Activated naive CD4-positive, alpha-beta T cell treated with anti-CD3 and anti-CD28 coated beads, Interleukin-2, amount 50 U/mL, for 72 hours (primary cell): Measurements from ENCODE around the gene SRP54. TPM values are rescaled to one million over a fixed set of nuclear protein-coding genes. Genes with fewer than 3 reads are reported as not detected.

Experiments used
- ATAC-seq, 2 donors: fragments of 150-1000 bp; cut with Tn5 transposase; 2 replicates each; pipeline ENCODE4 v1.10.0; 2021; ENCODE audit warnings: mild to moderate bottlenecking in 2 of 2, moderate library complexity in 2 of 2
- DNase-seq, 2 donors: peaks; one replicate each; pipeline ENCODE4 v3.0.0; 2021 to 2022; ENCODE audit warnings: low spot score in 2 of 2
- H3K27ac Mint-ChIP-seq, 2 donors: one replicate each; pipeline ENCODE4 v1.8.0; 2022; ENCODE audit warnings: mild to moderate bottlenecking in 2 of 2, mixed read lengths in 2 of 2
- H3K36me3 Mint-ChIP-seq, 2 donors: one replicate each; pipeline ENCODE4 v1.8.0; 2022; ENCODE audit warnings: mixed read lengths in 2 of 2
- H3K9me3 Mint-ChIP-seq, 2 donors: one replicate each; pipeline ENCODE4 v1.8.0; 2022; ENCODE audit warnings: mixed read lengths in 2 of 2
- total RNA-seq, 2 donors: library from RNA; stranded (reverse); gene quantifications; one replicate each; pipeline ENCODE4 v1.2.3, GENCODE V29; 2022

SRP54 gene
- total RNA-seq, 2 donors from 2014 or later: 96.4 to 117 TPM

DNA sequence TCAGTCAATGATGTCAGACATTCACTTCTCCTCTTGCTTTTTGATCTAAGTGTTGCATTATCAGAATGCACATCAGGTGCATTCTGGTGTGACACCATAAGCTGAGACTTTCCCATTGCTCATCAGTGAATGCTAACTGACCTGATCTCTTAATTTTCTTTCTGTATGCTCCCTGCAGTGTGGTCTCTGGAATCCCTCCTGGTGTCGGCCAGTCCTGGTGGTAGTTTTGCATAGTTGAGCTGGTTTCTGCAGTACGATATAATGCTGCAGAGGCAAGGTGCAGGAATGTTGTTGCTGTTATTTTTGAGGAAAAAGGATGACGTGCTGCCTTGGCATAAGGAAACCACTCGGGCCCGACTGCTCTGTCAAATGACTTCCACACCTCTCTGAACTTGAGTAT is 11.0 kb upstream of the SRP54 start:
- no peak for ATAC-seq
- Mint-ChIP-seq H3K9me3 (no peaks in the 10 kb centered on the region), H3K27ac (no peak overlapping the region), H3K36me3 (peaks cover 0 to 22% of the 10 kb centered on the region in 2 donors)
- no peak for DNase-seq

DNA sequence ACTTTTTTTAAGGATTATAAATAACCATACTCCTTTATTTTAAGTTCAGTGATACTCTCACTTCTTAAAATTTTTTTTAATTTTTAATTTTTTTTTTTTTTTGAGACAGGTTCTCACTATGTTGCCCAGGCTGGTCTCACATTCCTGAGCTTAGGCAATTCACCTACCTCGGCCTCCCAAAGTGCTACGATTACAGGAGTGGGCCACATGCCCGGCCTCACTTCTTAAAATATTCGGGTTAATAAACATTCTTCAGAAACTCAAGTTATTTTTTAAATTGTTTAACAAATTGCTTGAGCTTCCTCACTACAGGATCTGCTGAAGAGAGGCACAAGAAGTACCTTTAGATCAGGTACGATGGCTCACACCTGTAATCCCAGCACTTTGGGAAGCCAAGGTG is 4.3 kb upstream of the SRP54 start:
- no peaks in the 10 kb centered on the region for H3K36me3 Mint-ChIP-seq
- DNase-seq: no peak
- ATAC-seq: no peak
- H3K9me3 Mint-ChIP-seq: no peaks in the 10 kb centered on the region
- no peak overlapping the region for H3K27ac Mint-ChIP-seq

DNA sequence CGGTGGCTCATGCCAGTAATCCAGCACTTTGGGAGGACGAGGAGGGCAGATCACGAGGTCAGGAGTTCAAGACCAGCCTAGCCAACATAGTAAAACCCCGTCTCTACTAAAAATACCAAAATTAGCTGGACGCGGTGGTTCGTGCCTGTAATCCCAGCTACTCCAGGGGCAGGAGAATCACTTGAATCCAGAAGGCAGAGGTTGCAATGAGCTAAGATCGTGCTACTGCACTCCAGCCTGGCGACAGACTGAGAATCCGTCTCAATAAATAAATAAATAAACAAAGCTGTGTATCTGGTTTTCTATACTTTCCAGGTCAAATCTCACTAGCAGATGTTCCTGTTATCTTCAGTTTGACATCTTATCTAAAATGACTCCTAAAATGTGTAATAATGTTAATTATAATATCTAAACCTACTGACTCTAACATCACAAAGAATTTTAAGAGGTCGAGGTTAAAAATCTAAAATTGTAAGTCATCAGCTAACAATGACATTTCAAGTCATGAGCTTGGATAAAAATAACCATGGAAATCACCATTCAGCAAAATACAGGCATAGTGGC is 2.4 kb upstream of the SRP54 start:
- Mint-ChIP-seq H3K36me3 (peaks cover 3 to 14% of the 10 kb centered on the region in 2 donors), H3K9me3 (no peaks in the 10 kb centered on the region), H3K27ac (no peak overlapping the region)
- ATAC-seq (no peak), DNase-seq (no peak)

DNA sequence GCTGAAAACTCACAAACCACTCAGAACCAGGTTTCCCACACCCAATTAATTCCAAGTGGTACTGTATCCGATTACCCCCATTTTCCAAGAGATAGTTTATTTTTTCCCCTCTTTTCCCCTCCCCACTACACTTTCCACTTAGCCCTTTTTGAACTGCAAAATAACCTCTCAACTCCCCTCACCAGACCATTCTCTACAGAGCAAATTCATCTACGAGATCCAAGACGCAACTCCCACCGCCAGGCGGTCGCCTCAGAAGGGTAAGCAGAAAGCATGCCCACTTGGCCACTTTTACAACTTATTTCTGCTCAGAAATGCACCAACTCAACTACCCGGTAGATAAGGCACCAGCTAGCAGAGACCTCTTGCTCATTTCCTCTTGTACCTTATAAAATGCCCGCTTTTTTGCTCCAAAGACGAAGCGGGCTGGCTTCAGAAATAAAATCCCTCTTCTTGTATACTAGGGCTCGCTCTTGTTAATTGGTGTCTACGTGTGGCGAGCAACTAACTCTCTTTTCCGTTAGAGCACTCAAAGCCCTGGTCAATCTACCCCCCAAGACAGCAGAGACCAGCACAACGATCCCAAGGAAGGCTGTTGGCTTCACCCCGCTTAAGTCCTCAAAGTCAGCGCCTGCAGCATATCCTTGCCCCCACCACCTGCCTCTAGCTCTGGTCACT is 910 bp upstream of the SRP54 start:
- Mint-ChIP-seq H3K9me3 (no peaks in the 10 kb centered on the region), H3K36me3 (peaks cover 6 to 20% of the 10 kb centered on the region in 2 donors), H3K27ac (no peak overlapping the region)
- ATAC-seq: peak; percentile 1 to 8
- DNase-seq: peak in 1 of 2 donors; percentile 31

DNA sequence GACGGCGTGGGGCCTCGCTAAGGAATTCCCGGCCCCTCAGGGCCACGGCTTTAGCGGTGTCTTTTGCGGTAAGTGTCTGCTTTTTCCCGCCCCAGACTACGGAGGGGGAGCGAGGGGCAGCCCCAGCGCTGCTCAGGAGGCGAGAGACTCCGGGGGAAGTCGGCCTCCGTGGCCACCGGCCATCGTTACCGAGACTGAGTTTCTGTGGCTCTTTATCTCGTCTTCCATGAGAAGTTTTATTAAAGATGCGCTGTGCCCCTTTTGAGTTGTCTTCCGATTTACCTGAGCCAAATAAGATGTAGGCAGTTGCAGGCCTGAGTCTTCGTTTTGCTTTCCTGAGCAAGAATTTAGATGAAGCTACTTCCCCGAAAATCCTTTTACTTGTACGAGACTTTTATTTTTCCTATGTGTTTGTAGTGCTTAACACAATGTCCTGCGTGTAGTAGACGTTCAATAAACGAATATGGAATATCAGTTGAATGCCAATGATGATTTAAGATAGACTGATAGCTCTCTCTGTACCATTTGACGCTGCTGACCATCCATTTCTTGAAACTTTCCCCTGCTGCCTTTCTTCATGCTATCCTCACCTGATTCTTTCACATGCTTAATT is 462 bp downstream of the SRP54 start:
- no peaks in the 10 kb centered on the region for H3K9me3 Mint-ChIP-seq
- H3K27ac Mint-ChIP-seq: no peak overlapping the region
- ATAC-seq: peak; percentile 7 to 27
- H3K36me3 Mint-ChIP-seq: peaks cover 6 to 20% of the 10 kb centered on the region in 2 donors
- DNase-seq: no peak

DNA sequence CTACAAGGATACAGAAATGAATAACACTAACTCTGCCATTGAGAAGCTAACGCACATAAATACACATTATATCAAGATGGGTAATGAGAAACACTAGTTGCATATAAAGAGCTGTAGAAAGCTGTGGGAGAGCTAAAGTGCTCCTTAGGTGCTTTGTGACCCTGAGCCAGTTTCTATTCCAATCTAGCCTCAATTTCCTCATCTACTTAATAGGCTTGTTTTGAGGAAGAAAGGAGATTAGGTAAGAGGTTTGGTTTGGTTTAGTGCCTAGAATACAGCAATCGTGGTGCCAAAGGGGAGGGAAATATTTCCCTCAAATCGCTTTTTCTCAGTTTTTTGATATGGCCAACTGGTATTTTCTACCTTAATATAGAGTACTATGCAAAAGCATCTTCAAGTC is 994 bp downstream of the SRP54 start:
- Mint-ChIP-seq H3K27ac (no peak overlapping the region), H3K9me3 (no peaks in the 10 kb centered on the region), H3K36me3 (peaks cover 6 to 20% of the 10 kb centered on the region in 2 donors)
- no peak for DNase-seq
- no peak for ATAC-seq

DNA sequence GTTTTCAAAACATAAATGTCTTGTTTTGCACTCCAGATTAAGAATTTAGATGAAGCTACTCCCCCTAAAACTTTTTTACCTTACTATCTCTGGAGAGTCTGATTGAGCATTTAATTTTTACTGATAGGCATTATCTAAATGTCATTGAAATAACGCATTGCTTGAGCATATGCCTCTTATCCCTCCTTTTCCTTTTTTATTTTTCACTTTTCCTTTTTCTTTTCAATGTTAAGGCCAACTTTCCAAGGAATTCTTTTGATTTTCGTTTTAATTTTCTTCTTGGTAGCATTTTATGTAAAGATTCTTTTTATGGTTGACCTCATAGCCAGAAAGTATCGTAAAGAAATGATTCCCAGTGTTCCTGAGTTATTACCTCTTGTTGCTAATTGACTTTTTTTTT is 2.9 kb downstream of the SRP54 start:
- Mint-ChIP-seq H3K36me3 (peaks cover 6 to 20% of the 10 kb centered on the region in 2 donors), H3K27ac (no peak overlapping the region), H3K9me3 (no peaks in the 10 kb centered on the region)
- DNase-seq (no peak), ATAC-seq (no peak)

DNA sequence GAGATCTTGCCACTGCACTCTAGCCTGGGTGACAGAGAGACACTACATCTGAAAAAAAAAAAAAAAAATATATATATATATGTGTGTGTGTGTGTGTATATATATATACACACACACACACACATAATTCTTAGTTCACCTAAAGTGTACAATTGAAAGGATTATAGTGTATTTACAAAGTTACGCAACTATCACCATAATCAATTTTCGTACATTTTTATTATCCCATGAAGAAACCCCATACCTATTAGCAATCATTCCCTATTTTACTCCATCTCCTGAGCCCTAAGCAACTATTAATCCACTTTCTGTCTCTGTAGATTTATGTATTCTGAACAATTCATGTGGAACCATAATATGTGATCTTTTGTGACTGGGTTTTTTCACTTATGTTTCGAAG is 4.4 kb downstream of the SRP54 start:
- H3K36me3 Mint-ChIP-seq: peaks cover 6 to 20% of the 10 kb centered on the region in 2 donors
- ATAC-seq (no peak), DNase-seq (no peak)
- no peak overlapping the region for H3K27ac Mint-ChIP-seq
- no peaks in the 10 kb centered on the region for H3K9me3 Mint-ChIP-seq

DNA sequence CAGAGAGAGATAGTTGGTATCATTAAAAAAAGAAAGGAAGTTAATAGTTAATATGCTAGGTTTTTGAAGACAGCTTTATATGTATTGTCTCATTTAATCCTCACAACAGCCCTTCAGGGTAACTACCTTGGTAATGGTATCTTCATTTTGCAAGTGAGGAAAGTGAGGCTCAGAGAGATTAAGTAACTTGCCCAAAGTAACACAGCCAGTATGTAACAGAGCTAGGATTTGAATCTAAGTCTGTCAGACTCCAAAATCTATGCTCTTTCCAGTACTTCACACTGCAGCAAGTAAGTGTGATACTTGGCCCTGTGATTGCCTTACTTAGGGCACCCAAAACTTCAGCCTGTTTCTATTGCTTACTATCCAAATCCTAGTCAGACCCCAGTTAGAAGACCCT is 7.0 kb downstream of the SRP54 start:
- H3K36me3 Mint-ChIP-seq: peaks cover 6 to 12% of the 10 kb centered on the region in 2 donors
- no peak for ATAC-seq
- DNase-seq: no peak
- no peaks in the 10 kb centered on the region for H3K9me3 Mint-ChIP-seq
- H3K27ac Mint-ChIP-seq: no peak overlapping the region

DNA sequence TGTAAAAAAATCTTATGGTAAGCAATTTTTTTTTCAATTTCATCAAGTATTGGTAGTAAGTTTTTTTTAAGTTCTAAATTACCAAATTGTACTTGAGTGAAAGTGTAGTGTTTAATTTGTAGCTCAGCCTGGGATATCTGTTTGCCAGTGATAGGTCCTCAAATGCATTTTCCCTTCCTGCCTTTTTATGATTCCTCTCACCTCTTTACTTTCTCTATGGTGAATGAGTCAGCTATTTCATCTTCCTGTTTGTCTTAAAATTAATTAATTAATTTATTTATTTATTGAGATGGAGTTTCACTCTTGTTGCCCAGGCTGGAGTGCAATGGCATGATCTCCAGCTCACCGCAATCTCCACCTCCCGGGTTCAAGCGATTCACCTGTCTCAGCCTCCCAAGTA is 10.6 kb downstream of the SRP54 start:
- ATAC-seq (no peak), DNase-seq (no peak)
- peaks cover 0 to 4% of the 10 kb centered on the region in 2 donors for H3K36me3 Mint-ChIP-seq
- no peak overlapping the region for H3K27ac Mint-ChIP-seq
- H3K9me3 Mint-ChIP-seq: no peaks in the 10 kb centered on the region

DNA sequence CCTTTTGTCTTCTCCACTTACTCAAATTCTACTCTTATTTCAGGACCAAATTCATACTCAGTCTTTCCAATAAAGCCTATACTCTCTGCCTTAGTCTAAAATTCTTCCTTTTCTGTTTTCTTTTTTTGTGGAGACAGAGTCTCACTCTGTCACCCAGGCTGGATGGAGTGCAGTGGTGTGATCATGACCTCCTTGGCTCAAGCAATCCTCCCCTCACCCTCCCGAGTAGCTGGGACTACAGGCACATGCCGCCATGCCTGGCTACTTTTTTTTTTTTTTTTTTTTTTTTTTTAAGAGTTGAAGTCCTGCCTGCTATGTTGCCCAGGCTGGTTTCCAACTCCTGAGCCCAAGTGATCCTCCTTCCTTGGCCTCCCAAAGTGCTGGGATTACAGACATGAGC is 11.9 kb downstream of the SRP54 start:
- no peak for DNase-seq
- no peak for ATAC-seq
- no peak overlapping the region for H3K27ac Mint-ChIP-seq
- no peaks in the 10 kb centered on the region for H3K9me3 Mint-ChIP-seq
- peaks cover 0 to 7% of the 10 kb centered on the region in 2 donors for H3K36me3 Mint-ChIP-seq

DNA sequence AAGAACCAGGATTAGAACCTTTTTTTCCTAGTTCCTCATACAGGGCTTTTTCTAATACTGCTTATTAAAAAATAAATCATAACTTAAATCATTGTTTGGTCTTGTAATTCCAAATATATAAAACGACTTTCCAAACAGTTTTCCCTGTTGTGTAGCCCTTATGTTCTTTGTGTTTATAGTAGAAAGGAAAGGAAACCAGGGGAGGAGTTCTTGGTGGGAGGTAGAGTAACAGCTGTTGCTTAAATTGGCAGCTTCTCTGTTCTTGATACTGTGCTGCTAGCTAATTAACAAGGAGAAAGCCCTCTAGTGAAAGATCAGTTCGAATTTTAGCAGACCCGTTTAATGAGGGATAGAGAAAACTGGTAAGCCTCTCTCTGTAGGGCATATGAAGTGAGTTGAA is 15.0 kb downstream of the SRP54 start:
- Mint-ChIP-seq H3K9me3 (no peaks in the 10 kb centered on the region), H3K27ac (no peak overlapping the region), H3K36me3 (peaks cover 0 to 7% of the 10 kb centered on the region in 2 donors)
- DNase-seq (no peak), ATAC-seq (no peak)

DNA sequence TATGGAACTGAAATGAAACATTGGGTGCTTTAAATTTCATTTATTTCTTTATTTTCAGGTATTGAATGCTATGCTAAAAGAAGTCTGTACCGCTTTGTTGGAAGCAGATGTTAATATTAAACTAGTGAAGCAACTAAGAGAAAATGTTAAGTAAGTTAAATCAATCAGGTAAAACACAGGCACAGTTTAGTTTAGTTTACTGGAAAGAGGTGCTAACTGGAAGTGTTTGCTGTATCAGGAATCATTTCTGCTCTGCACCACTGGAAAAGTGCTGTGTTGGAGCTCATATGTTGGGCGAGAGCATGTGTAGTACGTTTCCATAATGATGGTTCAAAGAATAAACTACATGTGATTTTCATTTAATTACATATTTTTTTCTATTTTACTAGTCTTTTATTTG is 16.7 kb downstream of the SRP54 start:
- Mint-ChIP-seq H3K27ac (no peak overlapping the region), H3K9me3 (no peaks in the 10 kb centered on the region), H3K36me3 (peaks cover 0 to 7% of the 10 kb centered on the region in 2 donors)
- ATAC-seq (no peak), DNase-seq (no peak)

DNA sequence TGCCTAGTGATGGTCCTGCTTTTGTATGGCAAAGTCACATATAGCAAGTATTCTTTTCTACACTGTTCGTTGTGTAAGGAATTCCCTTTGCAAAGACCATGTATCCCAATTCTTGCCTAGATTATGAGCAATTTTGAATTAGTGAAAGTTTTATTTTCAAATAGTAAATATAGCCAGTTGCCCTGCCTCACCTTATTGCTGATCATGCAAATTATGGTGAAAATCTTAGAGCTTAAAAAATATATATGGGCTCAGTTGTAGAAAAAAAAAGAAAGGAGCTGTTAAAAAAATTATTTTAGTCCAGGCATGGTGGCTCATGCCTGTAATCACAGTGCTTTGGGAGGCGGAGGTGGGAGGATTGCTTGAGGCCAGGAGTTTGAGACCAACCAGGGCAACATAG is 18.8 kb downstream of the SRP54 start:
- ATAC-seq (no peak), DNase-seq (no peak)
- Mint-ChIP-seq H3K27ac (no peak overlapping the region), H3K9me3 (no peaks in the 10 kb centered on the region), H3K36me3 (peaks cover 0 to 7% of the 10 kb centered on the region in 2 donors)

DNA sequence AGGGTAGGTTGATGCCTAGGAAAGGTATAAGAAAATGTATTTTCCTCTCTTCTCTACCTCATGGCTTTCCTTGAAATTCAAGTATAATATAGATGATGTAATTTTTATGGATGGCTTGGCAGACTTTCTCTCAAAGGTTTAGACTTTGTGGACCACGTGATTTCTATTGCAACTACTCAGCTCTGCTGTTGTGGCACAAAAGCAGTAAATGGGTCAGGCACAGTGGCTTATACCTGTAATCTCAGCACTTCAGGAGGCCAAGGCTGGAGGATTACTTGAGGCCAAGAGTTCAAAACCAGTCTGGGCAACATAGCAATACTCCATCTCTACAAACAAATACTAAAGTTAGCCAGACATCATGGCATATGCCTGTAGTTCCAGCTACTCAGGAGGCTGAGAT is 22.0 kb downstream of the SRP54 start:
- Mint-ChIP-seq H3K9me3 (no peaks in the 10 kb centered on the region), H3K27ac (no peak overlapping the region), H3K36me3 (no peaks in the 10 kb centered on the region)
- ATAC-seq: no peak
- no peak for DNase-seq

DNA sequence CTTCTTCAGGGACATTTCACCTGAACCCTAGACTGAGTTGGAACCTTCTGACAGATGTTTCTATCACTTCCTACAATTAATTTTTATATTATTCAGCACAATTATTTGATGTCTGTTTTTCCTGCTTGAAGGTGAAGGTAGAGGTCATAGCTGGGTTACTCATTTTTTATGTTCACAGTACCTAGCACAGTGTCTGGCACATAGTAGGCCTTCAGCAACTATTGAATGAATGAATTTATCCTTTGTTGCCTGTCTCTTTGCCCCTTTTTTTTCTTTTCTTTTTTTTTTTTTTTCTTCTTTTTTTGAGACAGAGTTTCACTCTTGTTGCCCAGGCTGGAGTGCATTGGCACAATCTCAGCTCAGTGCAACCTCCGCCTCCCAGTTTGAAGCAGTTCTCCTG is 33.8 kb downstream of the SRP54 start:
- DNase-seq (no peak), ATAC-seq (no peak)
- Mint-ChIP-seq H3K27ac (peak overlapping the region in 1 of 2 donors; percentile 82), H3K9me3 (no peaks in the 10 kb centered on the region), H3K36me3 (peaks cover 19 to 22% of the 10 kb centered on the region in 2 donors)

DNA sequence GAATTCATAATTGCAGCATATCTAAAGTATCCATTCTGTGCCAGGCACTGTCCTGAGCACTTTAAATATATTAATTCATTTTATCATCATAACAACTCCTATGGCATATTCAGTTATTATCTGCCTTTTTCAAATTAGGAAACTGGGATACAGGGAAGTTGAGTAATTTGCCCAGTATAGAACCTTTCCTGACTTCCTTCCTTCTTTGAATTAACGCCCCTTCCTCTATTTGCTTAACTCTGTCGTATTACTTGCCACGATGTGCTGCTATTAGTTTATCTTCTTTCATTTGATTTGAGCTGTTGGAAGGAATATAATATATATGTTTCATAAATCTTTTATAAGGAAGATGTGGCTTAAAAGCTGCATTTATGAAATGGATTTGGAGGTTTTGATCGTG is 37.9 kb downstream of the SRP54 start:
- Mint-ChIP-seq H3K27ac (no peak overlapping the region), H3K36me3 (peaks cover 18 to 21% of the 10 kb centered on the region in 2 donors), H3K9me3 (no peaks in the 10 kb centered on the region)
- ATAC-seq: no peak
- DNase-seq: no peak

DNA sequence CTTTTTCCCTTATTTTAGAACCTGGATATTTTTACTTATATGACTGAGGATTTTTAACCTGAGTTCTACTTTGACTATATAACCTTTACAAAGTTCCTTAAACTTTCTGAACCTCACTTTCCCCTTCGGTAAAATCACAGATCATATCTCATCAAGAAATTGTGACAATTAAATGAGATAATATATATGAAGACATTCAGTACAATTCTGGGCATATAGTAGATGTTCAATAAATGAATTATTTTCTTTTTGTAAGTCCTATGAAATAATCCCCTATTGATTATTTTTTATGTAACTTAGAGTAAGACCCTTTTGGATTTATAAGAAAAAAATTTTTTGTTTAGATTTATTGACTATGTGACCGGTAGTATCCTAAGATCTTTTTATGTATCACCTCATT is 45.6 kb downstream of the SRP54 start:
- ATAC-seq (no peak), DNase-seq (no peak)
- H3K9me3 Mint-ChIP-seq: peaks cover 2 to 3% of the 10 kb centered on the region in 2 donors
- H3K36me3 Mint-ChIP-seq: peaks cover 10 to 38% of the 10 kb centered on the region in 2 donors
- H3K27ac Mint-ChIP-seq: no peak overlapping the region
